H9 (cell line): ENCODE results near the gene GALC. TPM values are rescaled to one million over a fixed set of nuclear protein-coding genes. Genes with fewer than 3 reads are reported as not detected.

Experiments
- DNase-seq: peaks from one replicate; pipeline ENCODE4 v3.0.0-alpha.2; 2017
- H2AFZ ChIP-seq: one replicate; pipeline ENCODE4 v1.6.1; 2013; ENCODE audit warnings: mild to moderate bottlenecking, low read length, control low read depth, moderate library complexity
- H2AK5ac ChIP-seq: 2 replicates; pipeline ENCODE4 v1.6.1; 2013; ENCODE audit warnings: low read length, control low read depth, mixed read lengths; ENCODE audit not compliant: insufficient read length
- H2BK120ac ChIP-seq: one replicate; pipeline ENCODE4 v1.6.1; 2013; ENCODE audit warnings: low read depth, mild to moderate bottlenecking, low read length, control low read depth, inconsistent platforms; ENCODE audit not compliant: poor library complexity, severe bottlenecking
- H2BK12ac ChIP-seq: 2 replicates; pipeline ENCODE4 v1.6.1; 2013; ENCODE audit warnings: low read length, control low read depth, mixed read lengths, low read depth; ENCODE audit not compliant: insufficient read length
- H2BK15ac ChIP-seq: 2 replicates; pipeline ENCODE4 v1.6.1; 2013; ENCODE audit warnings: low read depth, low read length, control low read depth
- H2BK20ac ChIP-seq: one replicate; pipeline ENCODE4 v1.6.1; 2013; ENCODE audit warnings: low read depth, mild to moderate bottlenecking, low read length, control low read depth, inconsistent platforms; ENCODE audit not compliant: poor library complexity, severe bottlenecking
- H2BK5ac ChIP-seq: 2 replicates; pipeline ENCODE4 v1.6.1; 2013; ENCODE audit warnings: low read length, control low read depth, mixed read lengths; ENCODE audit not compliant: insufficient read length
- H3K14ac ChIP-seq: 2 replicates; pipeline ENCODE4 v1.6.1; 2013; ENCODE audit warnings: low read length, control low read depth; ENCODE audit not compliant: insufficient read depth
- H3K18ac ChIP-seq: 2 replicates; pipeline ENCODE4 v1.6.1; 2013; ENCODE audit warnings: low read depth, mild to moderate bottlenecking, mixed read lengths, low read length, control low read depth; ENCODE audit not compliant: insufficient read length
- H3K23ac ChIP-seq: 2 replicates; pipeline ENCODE4 v1.6.1; 2013; ENCODE audit warnings: low read length, control low read depth, mixed read lengths, low read depth; ENCODE audit not compliant: insufficient read length
- H3K23me2 ChIP-seq: 2 replicates; pipeline ENCODE4 v1.6.1; 2013; ENCODE audit warnings: low read depth, mild to moderate bottlenecking, mixed read lengths, low read length, control low read depth; ENCODE audit not compliant: insufficient read length, poor library complexity, severe bottlenecking
- H3K27ac ChIP-seq: 2 replicates; pipeline ENCODE4 v1.5.1; 2013; ENCODE audit warnings: low read length, control low read depth, mixed read lengths, low read depth; ENCODE audit not compliant: insufficient read length
- H3K27me3 ChIP-seq: 2 replicates; pipeline ENCODE4 v1.6.1; 2013; ENCODE audit warnings: low read length, control low read depth, inconsistent platforms; ENCODE audit not compliant: insufficient read depth
- H3K4ac ChIP-seq: 2 replicates; pipeline ENCODE4 v1.6.1; 2013; ENCODE audit warnings: low read depth, mild to moderate bottlenecking, control low read depth, inconsistent platforms, low read length, moderate library complexity
- H3K4me1 ChIP-seq: 2 replicates; pipeline ENCODE4 v1.6.1; 2013; ENCODE audit warnings: low read length, control low read depth, inconsistent platforms; ENCODE audit not compliant: insufficient read depth
- H3K4me2 ChIP-seq: 2 replicates; pipeline ENCODE4 v1.6.1; 2013; ENCODE audit warnings: low read length, control low read depth, mixed read lengths; ENCODE audit not compliant: insufficient read length, insufficient read depth
- H3K56ac ChIP-seq: 2 replicates; pipeline ENCODE4 v1.6.1; 2013; ENCODE audit warnings: low read depth, mild to moderate bottlenecking, mixed read lengths, low read length, control low read depth; ENCODE audit not compliant: insufficient read length
- H3K79me1 ChIP-seq: 2 replicates; pipeline ENCODE4 v1.6.1; 2013; ENCODE audit warnings: low read depth, mild to moderate bottlenecking, moderate library complexity, low read length, control low read depth, inconsistent platforms; ENCODE audit not compliant: insufficient read depth, poor library complexity, severe bottlenecking
- H3K79me2 ChIP-seq: 2 replicates; pipeline ENCODE4 v1.6.1; 2013; ENCODE audit warnings: low read length, control low read depth, inconsistent platforms; ENCODE audit not compliant: insufficient read depth
- H3K9ac ChIP-seq: 2 replicates; pipeline ENCODE4 v1.6.1; 2013; ENCODE audit warnings: low read length, control low read depth, mixed read lengths; ENCODE audit not compliant: insufficient read length; ENCODE audit errors: extremely low read depth
- H3K9me3 ChIP-seq: one replicate; pipeline ENCODE4 v1.6.1; 2013; ENCODE audit warnings: low read depth, low read length, inconsistent platforms; ENCODE audit not compliant: control insufficient read depth
- H3T11ph ChIP-seq: one replicate; pipeline ENCODE4 v1.6.1; 2013; ENCODE audit warnings: mild to moderate bottlenecking, low read length, control low read depth, inconsistent platforms
- H4K20me1 ChIP-seq: one replicate; pipeline ENCODE4 v1.6.1; 2013; ENCODE audit not compliant: control insufficient read depth, insufficient read length, insufficient read depth
- H4K5ac ChIP-seq: 2 replicates; pipeline ENCODE4 v1.6.1; 2013; ENCODE audit warnings: low read depth, mild to moderate bottlenecking, mixed read lengths, low read length, control low read depth; ENCODE audit not compliant: insufficient read length
- H4K8ac ChIP-seq: replicated peaks from 2 replicates; pipeline ENCODE4 v1.6.1; 2013; ENCODE audit warnings: low read length, control low read depth, mixed read lengths, low read depth; ENCODE audit not compliant: insufficient read length
- H4K91ac ChIP-seq: 2 replicates; pipeline ENCODE4 v1.6.1; 2013; ENCODE audit warnings: low read depth, mild to moderate bottlenecking, moderate library complexity, mixed read lengths, low read length, control low read depth; ENCODE audit not compliant: insufficient read length
- H3K27ac Mint-ChIP-seq, 3 experiments: 2 replicates in 2 of 3; 3 replicates in 1 of 3; pipeline ENCODE4 v1.8.0; 2020 to 2021; ENCODE audit warnings: mixed read lengths in 3 of 3, mild to moderate bottlenecking in 1 of 3, moderate library complexity in 1 of 3
- H3K27me3 Mint-ChIP-seq: 2 replicates; pipeline ENCODE4 v1.8.0; 2021; ENCODE audit warnings: low read depth, mild to moderate bottlenecking, moderate library complexity, mixed read lengths
- H3K36me3 Mint-ChIP-seq, 3 experiments: 2 replicates in 2 of 3; 3 replicates in 1 of 3; pipeline ENCODE4 v1.8.0; 2020 to 2021; ENCODE audit warnings: low read depth in 3 of 3, mixed read lengths in 3 of 3; ENCODE audit not compliant: insufficient read depth in 1 of 3
- H3K4me1 Mint-ChIP-seq, 2 experiments: 2 replicates each; pipeline ENCODE4 v1.8.0; 2020; ENCODE audit warnings: mixed read lengths in 2 of 2
- H3K4me3 Mint-ChIP-seq, 2 experiments: 2 replicates in 1 of 2; 3 replicates in 1 of 2; pipeline ENCODE4 v1.8.0; 2020 to 2021; ENCODE audit warnings: mild to moderate bottlenecking in 2 of 2, mixed read lengths in 2 of 2, moderate library complexity in 1 of 2
- H3K9me3 Mint-ChIP-seq, 2 experiments: 2 replicates in 1 of 2; 3 replicates in 1 of 2; pipeline ENCODE4 v1.8.0; 2020; ENCODE audit warnings: mild to moderate bottlenecking in 2 of 2, mixed read lengths in 2 of 2, moderate library complexity in 1 of 2
- CTCF ChIP-seq: fragments of 200-600 bp; sonication (generic); conservative IDR thresholded peaks from 3 replicates; pipeline ENCODE4 v1.8.0; 2021; ENCODE audit warnings: antibody characterized with exemption, mild to moderate bottlenecking
- WGBS: extraction: QIAGEN DNeasy Blood & Tissue Kit; methylation state at CpG from one replicate; pipeline ENCODE4 v1.1.7; 2013; ENCODE audit warnings: missing lambda C conversion rate, low lambda C conversion rate, mixed read lengths; ENCODE audit not compliant: insufficient read length; ENCODE audit errors: extremely low coverage; 5-methylcytosine and 5-hydroxymethylcytosine counted together
- total RNA-seq: library from RNA; stranded (reverse); gene quantifications from 2 replicates; pipeline ENCODE4 v1.2.1, GENCODE V29; 2021

The GALC gene
- total RNA-seq, 1 experiment from 2014 or later, result 12.4 TPM

DNA sequence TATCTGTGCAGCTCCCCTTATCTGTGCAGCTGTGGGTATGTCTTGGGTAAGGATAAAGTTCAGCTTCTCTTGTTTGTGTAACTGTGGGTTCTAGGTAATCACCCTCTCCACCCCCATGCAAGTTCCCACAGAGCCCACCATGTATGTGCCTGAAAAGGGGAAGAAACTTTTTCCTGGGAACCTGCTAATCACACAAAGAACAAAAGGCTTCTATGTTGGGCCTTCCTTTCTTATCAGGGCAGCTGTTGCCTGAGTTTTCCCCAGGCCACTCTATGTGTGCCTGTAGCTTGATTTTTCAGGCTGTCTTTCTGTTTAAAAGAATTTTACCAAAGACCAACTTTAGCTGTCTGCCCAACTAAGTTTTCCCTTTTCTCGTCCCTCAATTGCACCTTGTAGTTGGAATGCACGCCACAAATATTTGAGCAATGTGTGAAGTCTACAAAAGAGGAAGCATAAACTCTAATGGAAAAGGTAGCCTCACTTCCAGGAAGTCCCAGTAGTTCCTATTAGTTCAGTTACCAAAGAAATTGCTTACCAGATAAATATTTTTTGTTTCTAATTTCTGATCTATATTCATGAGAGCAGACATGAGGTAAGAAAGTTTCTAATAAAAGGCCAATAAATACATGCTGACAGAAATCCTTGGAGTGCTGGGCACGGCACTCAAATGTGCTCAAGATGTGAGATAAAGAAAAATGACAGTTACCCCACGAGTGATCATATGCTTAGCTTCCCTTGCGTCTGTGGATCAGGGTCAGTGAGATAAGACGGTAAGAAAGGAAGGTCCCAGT lies 2.7 kb upstream of the GALC start:
- H3K4me2 ChIP-seq, result no peak overlapping the region
- H3K27ac ChIP-seq, result no peak overlapping the region

More for the DNA sequence above, 2.7 kb upstream of the GALC start:
- no peak overlapping the region for H2AFZ ChIP-seq
- H3K27ac Mint-ChIP-seq, result no peak overlapping the region
- no peaks in the 10 kb centered on the region for H3K79me2 ChIP-seq
- H3K9me3 Mint-ChIP-seq, result no peaks in the 10 kb centered on the region
- no peak overlapping the region for H2BK120ac ChIP-seq
- H2AK5ac ChIP-seq, result no peak overlapping the region
- H3K4me3 Mint-ChIP-seq, result no peak overlapping the region
- H3K18ac ChIP-seq, result no peak overlapping the region
- H2BK5ac ChIP-seq, result no peak overlapping the region
- H3K23ac ChIP-seq, result no peak overlapping the region
- H3K4ac ChIP-seq, result no peak overlapping the region
- peaks cover 13 to 17% of the 10 kb centered on the region in 2 experiments for H3K4me1 Mint-ChIP-seq
- no peak overlapping the region for H2BK12ac ChIP-seq
- no peak overlapping the region for H4K5ac ChIP-seq
- H3K9me3 ChIP-seq, result no peaks in the 10 kb centered on the region
- no peaks in the 10 kb centered on the region for H4K20me1 ChIP-seq
- H3K27me3 ChIP-seq, result no peaks in the 10 kb centered on the region
- H3T11ph ChIP-seq, result no peak overlapping the region
- H3K56ac ChIP-seq, result no peak overlapping the region
- no peak overlapping the region for H3K9ac ChIP-seq
- no peak for DNase-seq
- no peak overlapping the region for H3K14ac ChIP-seq
- no peaks in the 10 kb centered on the region; the same call in 1 of the 2 replicates for H3K4me1 ChIP-seq
- no peak overlapping the region for H4K91ac ChIP-seq
- H4K8ac ChIP-seq, result no peak overlapping the region
- no CpG with 5 or more reads among the region's 6 CpGs for WGBS
- no peak overlapping the region for H2BK15ac ChIP-seq
- H3K23me2 ChIP-seq, result peaks cover 9% of the 10 kb centered on the region
- no peaks in the 10 kb centered on the region for H3K36me3 Mint-ChIP-seq
- H3K27me3 Mint-ChIP-seq, result peaks cover 2% of the 10 kb centered on the region
- H3K79me1 ChIP-seq, result no peaks in the 10 kb centered on the region
- no peak for TF ChIP-seq CTCF
- H2BK20ac ChIP-seq, result no peak overlapping the region
